ENCODE data around the gene GOLGA1. TPM values are rescaled to one million over a fixed set of nuclear protein-coding genes. Genes with fewer than 3 reads are reported as not detected.

Gene GOLGA1
- total and polyA plus RNA-seq, 12 donors: 6.8 to 26.0 (median 18.3) TPM

- Histone ChIP-seq H3K27ac (no peak overlapping the region), H3K9me3 (no peaks in the 10 kb centered on the region), H3K4me1 (no peaks in the 10 kb centered on the region), H3K27me3 (no peaks in the 10 kb centered on the region), H3K36me3 (peaks cover 0 to 100% (median 50%) of the 10 kb centered on the region in 9 donors), H3K4me3 (no peak overlapping the region)
- no peak for TF ChIP-seq CTCF (IDR thresholded peaks at IDR 0.05)
- WGBS, 2 donors: 74 to 76% methylated on average over 13 of the region's 13 CpGs
- no peak for ATAC-seq
- no peak for DNase-seq
- intact Hi-C loops (cut with DNase I): no loop called here
These were observed 58.7 kb downstream of the GOLGA1 start for GRCh38 chr9:124882231-124882630.

- Histone ChIP-seq H3K27ac (no peak overlapping the region), H3K9me3 (no peaks in the 10 kb centered on the region), H3K27me3 (no peaks in the 10 kb centered on the region), H3K36me3 (peaks cover 0 to 100% (median 58%) of the 10 kb centered on the region in 9 donors), H3K4me1 (no peaks in the 10 kb centered on the region), H3K4me3 (no peak overlapping the region)
- WGBS, 2 donors: 94% methylated on average over 16 of the region's 16 CpGs
- intact Hi-C loops (cut with DNase I): no loop called here
- DNase-seq (no peak), ATAC-seq (no peak)
- no peak for TF ChIP-seq CTCF (IDR thresholded peaks at IDR 0.05)
These were observed 59.6 kb downstream of the GOLGA1 start for GRCh38 chr9:124881138-124881743.

GRCh38 chr9:124880501-124880900 is 60.4 kb downstream of the GOLGA1 start:
- no peaks in the 10 kb centered on the region for H3K9me3 ChIP-seq

GRCh38 chr9:124879226-124879625 is 61.7 kb downstream of the GOLGA1 start:
- DNase-seq (no peak), ATAC-seq (no peak)
- Histone ChIP-seq H3K36me3 (peaks cover 0 to 100% (median 59%) of the 10 kb centered on the region in 9 donors), H3K9me3 (no peaks in the 10 kb centered on the region), H3K27me3 (no peaks in the 10 kb centered on the region), H3K4me1 (peaks cover 0 to 5% (median 0%) of the 10 kb centered on the region in 9 donors), H3K4me3 (no peak overlapping the region), H3K27ac (no peak overlapping the region)
- 68 to 72% methylated on average over 10 of the region's 10 CpGs for WGBS, 2 donors
- intact Hi-C loops (cut with DNase I): loop anchor here in 2 of 10 donors (10.0 kb wide), 2 partner anchors 56 to 266 kb away; partner anchors contain the start of gene SCAI (in 1 of the 2)
- TF ChIP-seq CTCF (IDR thresholded peaks at IDR 0.05): no peak

More at GRCh38 chr9:124880501-124880900, 60.4 kb downstream of the GOLGA1 start:
- DNase-seq (no peak), ATAC-seq (no peak)
- Histone ChIP-seq H3K4me1 (no peaks in the 10 kb centered on the region), H3K4me3 (no peak overlapping the region), H3K27ac (no peak overlapping the region), H3K27me3 (no peaks in the 10 kb centered on the region), H3K36me3 (peaks cover 0 to 100% (median 58%) of the 10 kb centered on the region in 9 donors)
- 69 to 70% methylated on average over 9 of the region's 9 CpGs for WGBS, 2 donors
- no peak for TF ChIP-seq CTCF (IDR thresholded peaks at IDR 0.05)
- intact Hi-C loops (cut with DNase I): no loop called here
